GM21515 (cell line): ENCODE results near the gene FGD1.

ENCODE experiments used
- ATAC-seq: cut with Tn5 transposase; IDR thresholded peaks from one replicate; pipeline ENCODE4 v1.9.1; 2021; ENCODE audit not compliant: unreplicated experiment

The FGD1 gene

GRCh38 chrX:54407266-54407665 lies 88.8 kb downstream of the FGD1 start:
- ATAC-seq = no peak

GRCh38 chrX:54397113-54397512 lies 98.9 kb downstream of the FGD1 start:
- no peak for ATAC-seq
